Measurements from ENCODE around the gene ICOS.

GRCh38 chr2:203973000-203973399 lies 36.4 kb downstream of the ICOS start:
- no peak for TF ChIP-seq EZH2 (IDR thresholded peaks at IDR 0.05; ENCODE audit: borderline replicate concordance, low read depth, low read length, severe bottlenecking)
- TF ChIP-seq CTCF (IDR thresholded peaks at IDR 0.05; ENCODE audit: extremely low read depth in 1 of 2, insufficient read depth in 1 of 2, low read depth in 1 of 2, low read length in 2 of 2), result no peak
